Activated CD4-positive, alpha-beta T cell treated with anti-CD3 and anti-CD28 coated beads for 36 hours (primary cell): ENCODE data around the gene DAP. TPM values are rescaled to one million over a fixed set of nuclear protein-coding genes. Genes with fewer than 3 reads are reported as not detected.
"Not testable (repeated sequence)": the region's sequence is repeated elsewhere in the genome, so short reads cannot be mapped to it uniquely, and the experiment has no call there.

ENCODE experiments used
- ATAC-seq: fragments of 200-7000 bp; cut with Tn5 transposase; one replicate; pipeline ENCODE4 v1.10.0; 2021; ENCODE audit warnings: mild to moderate bottlenecking, moderate library complexity
- CTCF ChIA-PET: fragments of 350-600 bp; sonication (Branson Sonifier 250); formaldehyde crosslinking; loops from one replicate; lab custom pipeline; 2021; ENCODE audit warnings: antibody characterized with exemption; lab: Charles Lee
- POLR2A ChIA-PET: fragments of 350-600 bp; sonication (Branson Sonifier 250); formaldehyde crosslinking; loops from one replicate; lab custom pipeline; 2021; ENCODE audit warnings: antibody characterized with exemption, inconsistent platforms; lab: Charles Lee
- DNase-seq: peaks from one replicate; pipeline ENCODE4 v3.0.0-alpha.2; 2020
- H3K27ac Mint-ChIP-seq: one replicate; pipeline ENCODE4 v1.8.0; 2021; ENCODE audit warnings: mixed read lengths
- H3K27me3 Mint-ChIP-seq: one replicate; pipeline ENCODE4 v1.8.0; 2021; ENCODE audit warnings: mixed read lengths
- H3K36me3 Mint-ChIP-seq: one replicate; pipeline ENCODE4 v1.8.0; 2021; ENCODE audit warnings: low read depth, mixed read lengths
- H3K4me1 Mint-ChIP-seq: one replicate; pipeline ENCODE4 v1.8.0; 2021; ENCODE audit warnings: mixed read lengths
- H3K4me3 Mint-ChIP-seq: one replicate; pipeline ENCODE4 v1.8.0; 2021; ENCODE audit warnings: mild to moderate bottlenecking, moderate library complexity, mixed read lengths
- H3K9me3 Mint-ChIP-seq: one replicate; pipeline ENCODE4 v1.8.0; 2021; ENCODE audit warnings: low read depth, mixed read lengths
- intact Hi-C, 2 experiments: fragments of 100-400 bp; cut with DNase I in 1 of 2; cut with micrococcal nuclease in 1 of 2; formaldehyde crosslinking; loops; one replicate each; pipeline versions ENCODE4 v1.14.2 to v1.15.1; 2022 to 2024; cut with DNase I, micrococcal nuclease
- total RNA-seq, 2 experiments: library from RNA; stranded (reverse); gene quantifications; one replicate each; pipeline ENCODE4 v1.2.3, GENCODE V29; 2021

Gene DAP
- total RNA-seq, 2 experiments from 2014 or later = 41.4 to 44.0 TPM

DNA sequence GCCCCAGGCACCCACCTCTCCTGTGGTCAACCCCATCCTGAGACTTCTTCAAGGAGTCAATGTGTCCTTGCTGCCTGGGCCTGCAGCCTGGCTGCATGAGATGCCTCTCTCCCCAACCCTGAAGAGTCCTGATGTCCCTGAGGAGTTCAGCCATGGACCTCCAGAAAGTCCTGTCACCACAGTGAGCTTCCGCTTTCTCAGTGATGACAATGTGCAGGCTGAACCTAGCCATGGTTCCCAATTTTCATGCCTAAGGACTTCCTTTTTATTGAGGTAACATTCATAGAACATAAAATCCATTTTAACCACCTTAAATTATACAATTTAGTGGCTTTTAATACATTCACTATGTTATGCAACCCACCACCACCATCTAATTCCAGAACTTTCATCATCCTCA lies 29.1 kb downstream of the DAP start:
- no peak overlapping the region for H3K4me3 Mint-ChIP-seq
- ATAC-seq = no peak
- H3K27ac Mint-ChIP-seq = no peak overlapping the region
- H3K9me3 Mint-ChIP-seq = no peaks in the 10 kb centered on the region
- DNase-seq = no peak
- peaks cover 6% of the 10 kb centered on the region for H3K36me3 Mint-ChIP-seq
- CTCF ChIA-PET = no interaction called here
- H3K4me1 Mint-ChIP-seq = peaks cover 17% of the 10 kb centered on the region
- intact Hi-C loops = no loop called here
- POLR2A ChIA-PET = no interaction called here
- no peaks in the 10 kb centered on the region for H3K27me3 Mint-ChIP-seq

DNA sequence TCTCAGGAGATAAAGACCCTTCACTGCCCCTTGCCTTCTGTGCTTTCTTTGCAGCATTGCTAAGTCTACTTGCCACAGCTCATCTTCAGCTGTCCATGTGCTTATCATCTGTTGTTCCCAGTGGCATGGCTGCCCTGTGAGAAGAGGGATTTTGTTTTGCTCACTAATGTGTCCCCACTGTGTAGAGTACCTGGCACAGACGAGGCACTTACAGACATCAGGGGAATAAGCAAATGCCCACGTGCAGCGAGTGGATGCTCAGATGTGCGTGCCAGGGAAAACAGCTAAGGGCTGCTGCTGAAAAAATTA lies 31.0 kb downstream of the DAP start:
- Mint-ChIP-seq H3K27ac (no peak overlapping the region), H3K36me3 (peaks cover 11% of the 10 kb centered on the region), H3K4me3 (no peak overlapping the region), H3K27me3 (no peaks in the 10 kb centered on the region), H3K9me3 (no peaks in the 10 kb centered on the region), H3K4me1 (peaks cover 22% of the 10 kb centered on the region)
- ATAC-seq = no peak
- ChIA-PET CTCF (no interaction called here), POLR2A (no interaction called here)
- no peak for DNase-seq
- intact Hi-C loops = no loop called here

DNA sequence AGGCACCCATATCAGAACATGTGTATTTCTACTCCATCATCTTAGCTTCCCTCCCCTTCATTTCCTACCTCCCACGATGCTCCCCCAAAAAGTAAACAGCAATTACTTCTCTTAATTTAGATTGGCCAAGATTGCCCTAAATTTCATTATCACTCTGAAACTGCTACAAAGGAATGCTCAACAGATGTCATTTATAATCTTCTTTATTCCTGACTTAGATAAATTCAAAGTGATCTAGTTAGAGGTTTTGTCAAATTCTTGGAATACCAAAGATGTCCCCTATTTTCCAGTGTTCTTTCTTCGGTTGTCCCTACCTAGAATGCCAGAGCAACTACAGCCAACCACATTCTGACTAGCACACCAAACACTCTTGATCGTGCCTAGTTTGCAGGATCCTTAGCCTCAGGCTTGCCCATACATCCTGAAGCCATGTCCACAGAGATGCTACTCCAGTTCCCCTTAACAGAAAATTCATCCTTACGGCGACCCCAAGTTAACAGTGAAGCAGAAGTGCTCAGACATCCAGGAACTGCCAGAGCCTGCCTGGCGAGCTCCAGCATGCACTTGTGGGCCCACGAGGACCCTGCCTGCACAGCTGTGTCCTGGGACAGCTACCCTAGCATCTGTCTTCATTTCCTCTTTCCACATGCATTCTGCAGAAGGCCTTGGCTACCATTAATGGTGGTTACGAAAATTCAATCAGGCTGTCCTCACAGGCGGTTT lies 31.6 kb downstream of the DAP start:
- Mint-ChIP-seq H3K36me3 (peaks cover 14% of the 10 kb centered on the region), H3K9me3 (no peaks in the 10 kb centered on the region), H3K27ac (no peak overlapping the region), H3K27me3 (no peaks in the 10 kb centered on the region), H3K4me1 (peaks cover 22% of the 10 kb centered on the region), H3K4me3 (no peak overlapping the region)
- POLR2A ChIA-PET = no interaction called here
- no peak for DNase-seq
- CTCF ChIA-PET = interaction anchor here (0.6 kb wide), 1 partner anchor 206 kb away, joined by 3 read pairs; no protein-coding TSS in a partner anchor
- ATAC-seq = no peak
- intact Hi-C loops = no loop called here

DNA sequence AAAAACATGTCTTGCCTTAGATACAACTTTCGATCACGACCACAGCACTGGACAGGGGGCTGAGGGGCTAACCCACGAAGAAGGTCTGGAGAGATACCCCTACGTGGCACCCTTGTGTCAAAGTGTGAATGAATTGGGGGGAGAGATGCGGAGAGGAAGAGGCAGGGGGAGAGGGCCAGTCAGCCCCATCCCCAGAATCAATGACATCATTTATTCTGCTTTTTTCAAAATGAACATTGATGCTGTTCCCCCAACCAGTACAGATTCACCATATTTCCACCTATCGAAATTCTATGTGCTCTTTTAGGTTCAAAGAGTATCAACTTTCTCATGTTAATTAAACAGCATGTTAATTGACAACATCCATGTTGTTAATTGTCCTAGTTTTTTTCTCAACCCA lies 32.4 kb downstream of the DAP start:
- Mint-ChIP-seq H3K9me3 (no peaks in the 10 kb centered on the region), H3K4me3 (no peak overlapping the region), H3K4me1 (peaks cover 22% of the 10 kb centered on the region), H3K27ac (no peak overlapping the region), H3K36me3 (peaks cover 12% of the 10 kb centered on the region), H3K27me3 (no peaks in the 10 kb centered on the region)
- DNase-seq = no peak
- ChIA-PET CTCF (interaction anchor here (0.6 kb wide), 1 partner anchor 205 kb away, joined by 3 read pairs; no protein-coding TSS in a partner anchor), POLR2A (no interaction called here)
- ATAC-seq = no peak
- intact Hi-C loops = no loop called here

DNA sequence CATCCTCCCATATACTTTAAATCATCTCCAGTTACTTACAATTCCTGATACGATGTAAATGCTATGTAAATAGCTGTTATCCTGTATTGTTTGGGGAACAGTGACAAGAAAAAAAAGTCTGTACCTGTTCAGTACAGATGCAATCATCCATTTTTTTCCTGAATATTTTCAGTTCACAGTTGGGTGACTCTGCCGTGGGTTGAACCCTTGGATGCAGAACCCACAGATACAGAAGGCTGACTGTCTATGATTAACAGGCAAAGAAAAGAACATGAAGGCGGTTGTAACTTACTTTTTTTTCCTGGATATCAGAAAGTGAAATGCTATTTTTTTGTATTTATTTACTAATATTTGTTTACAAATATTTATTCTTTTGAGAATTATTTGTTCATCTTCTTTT lies 33.2 kb downstream of the DAP start:
- no peak overlapping the region for H3K27ac Mint-ChIP-seq
- peaks cover 22% of the 10 kb centered on the region for H3K4me1 Mint-ChIP-seq
- no peaks in the 10 kb centered on the region for H3K9me3 Mint-ChIP-seq
- CTCF ChIA-PET = no interaction called here
- no peaks in the 10 kb centered on the region for H3K27me3 Mint-ChIP-seq
- intact Hi-C loops = no loop called here
- DNase-seq = no peak
- POLR2A ChIA-PET = no interaction called here
- H3K36me3 Mint-ChIP-seq = peaks cover 12% of the 10 kb centered on the region
- no peak for ATAC-seq
- no peak overlapping the region for H3K4me3 Mint-ChIP-seq

DNA sequence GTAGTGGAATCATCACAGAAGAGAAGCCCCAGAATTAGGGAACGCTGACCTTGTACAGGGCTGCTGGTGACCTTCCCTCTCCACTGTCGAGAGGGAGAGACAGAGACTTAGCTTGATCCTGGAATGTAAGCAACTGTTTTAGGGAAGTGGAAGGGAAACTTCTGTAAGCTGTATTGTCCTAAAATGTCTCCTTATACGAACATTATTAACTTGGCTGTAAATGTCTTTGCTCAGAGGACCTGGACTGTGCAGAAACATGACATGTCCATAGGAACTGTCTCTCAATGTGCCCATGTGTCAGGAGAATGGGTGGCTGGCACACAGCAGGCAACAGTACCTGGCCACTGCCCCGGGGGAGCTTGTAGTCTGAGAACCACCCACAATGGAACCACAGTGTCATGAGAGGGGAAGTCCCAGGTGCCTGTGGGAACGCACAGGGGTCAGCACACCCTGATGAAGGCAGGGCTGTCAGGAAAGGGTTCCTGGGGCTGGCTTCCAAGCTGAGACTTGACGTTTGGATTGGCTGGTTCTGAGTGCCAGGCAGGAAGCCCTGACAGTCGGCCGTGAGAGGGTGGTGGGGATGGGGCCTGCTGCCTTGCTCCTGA lies 34.0 kb downstream of the DAP start:
- ATAC-seq = peak; percentile 88
- H3K9me3 Mint-ChIP-seq = no peaks in the 10 kb centered on the region
- H3K27me3 Mint-ChIP-seq = no peaks in the 10 kb centered on the region
- H3K27ac Mint-ChIP-seq = peak overlapping the region; percentile 7
- no peak overlapping the region for H3K4me3 Mint-ChIP-seq
- DNase-seq = peak; percentile 48
- H3K36me3 Mint-ChIP-seq = peaks cover 8% of the 10 kb centered on the region
- POLR2A ChIA-PET = no interaction called here
- peaks cover 16% of the 10 kb centered on the region for H3K4me1 Mint-ChIP-seq
- CTCF ChIA-PET = no interaction called here
- intact Hi-C loops = no loop called here

DNA sequence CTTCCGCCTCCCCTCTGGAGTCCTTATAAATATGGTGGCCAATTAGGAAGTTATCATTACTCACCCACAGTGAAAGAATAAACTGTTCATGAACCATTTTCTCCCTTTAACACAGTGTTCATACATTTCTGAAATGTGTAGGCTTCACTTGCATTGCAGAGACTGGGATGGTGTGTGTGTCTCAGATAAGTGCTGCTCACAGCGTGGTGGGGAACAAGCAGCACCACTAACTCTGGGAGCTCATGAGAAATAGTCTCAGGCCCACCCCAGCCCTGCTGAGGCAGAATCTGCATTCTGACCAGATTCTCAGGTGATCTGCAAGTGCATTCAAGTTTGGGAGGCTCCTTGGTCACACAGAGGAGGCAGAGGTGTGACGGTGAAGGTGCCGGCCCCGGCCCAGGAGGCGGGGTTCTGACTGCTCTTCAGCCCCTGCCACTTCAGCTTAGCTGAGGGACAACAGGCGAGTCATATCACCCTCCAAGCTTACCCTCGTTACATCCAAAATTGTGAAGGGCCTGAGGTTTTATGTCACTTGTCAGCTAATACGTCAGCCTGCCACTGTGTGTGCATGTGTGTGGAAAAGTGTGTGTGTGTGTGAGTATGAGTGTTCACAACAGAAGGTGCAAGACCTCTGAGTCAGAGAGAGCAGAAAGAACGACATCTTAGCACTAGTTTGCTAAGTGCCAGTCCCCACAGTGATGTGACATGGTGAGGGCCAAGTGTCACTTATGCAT lies 34.7 kb downstream of the DAP start:
- H3K36me3 Mint-ChIP-seq = peaks cover 11% of the 10 kb centered on the region
- intact Hi-C loops = no loop called here
- ATAC-seq = peak; percentile 59
- CTCF ChIA-PET = no interaction called here
- DNase-seq = peak; percentile 20
- peaks cover 16% of the 10 kb centered on the region for H3K4me1 Mint-ChIP-seq
- no peaks in the 10 kb centered on the region for H3K9me3 Mint-ChIP-seq
- POLR2A ChIA-PET = no interaction called here
- no peak overlapping the region for H3K27ac Mint-ChIP-seq
- H3K4me3 Mint-ChIP-seq = no peak overlapping the region
- H3K27me3 Mint-ChIP-seq = no peaks in the 10 kb centered on the region

DNA sequence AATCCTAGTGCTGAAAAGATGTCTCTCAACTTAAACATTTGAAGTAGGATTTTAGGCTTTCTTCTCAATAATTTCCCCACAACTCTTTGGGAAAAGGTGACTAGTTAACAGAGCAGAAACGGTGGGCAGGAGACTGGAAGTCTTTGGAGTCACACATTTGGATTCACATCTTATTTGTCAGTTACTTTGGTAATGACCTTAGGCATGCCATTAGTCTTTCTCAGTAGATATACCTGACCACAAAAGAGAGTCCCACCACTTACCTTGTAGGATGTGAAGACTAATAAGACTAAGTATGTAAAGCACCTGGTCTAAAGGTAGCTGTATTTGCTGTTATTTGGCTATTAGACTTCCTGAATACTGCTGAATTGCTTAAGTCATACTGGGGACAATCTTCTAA lies 35.4 kb downstream of the DAP start:
- H3K9me3 Mint-ChIP-seq = no peaks in the 10 kb centered on the region
- peaks cover 18% of the 10 kb centered on the region for H3K36me3 Mint-ChIP-seq
- ChIA-PET POLR2A (no interaction called here), CTCF (interaction anchor here (1.5 kb wide), 1 partner anchor 24 kb away, joined by 5 read pairs; no protein-coding TSS in a partner anchor)
- intact Hi-C loops = no loop called here
- H3K27me3 Mint-ChIP-seq = no peaks in the 10 kb centered on the region
- peaks cover 16% of the 10 kb centered on the region for H3K4me1 Mint-ChIP-seq
- DNase-seq (no peak), ATAC-seq (no peak)
- no peak overlapping the region for H3K27ac Mint-ChIP-seq
- H3K4me3 Mint-ChIP-seq = no peak overlapping the region

DNA sequence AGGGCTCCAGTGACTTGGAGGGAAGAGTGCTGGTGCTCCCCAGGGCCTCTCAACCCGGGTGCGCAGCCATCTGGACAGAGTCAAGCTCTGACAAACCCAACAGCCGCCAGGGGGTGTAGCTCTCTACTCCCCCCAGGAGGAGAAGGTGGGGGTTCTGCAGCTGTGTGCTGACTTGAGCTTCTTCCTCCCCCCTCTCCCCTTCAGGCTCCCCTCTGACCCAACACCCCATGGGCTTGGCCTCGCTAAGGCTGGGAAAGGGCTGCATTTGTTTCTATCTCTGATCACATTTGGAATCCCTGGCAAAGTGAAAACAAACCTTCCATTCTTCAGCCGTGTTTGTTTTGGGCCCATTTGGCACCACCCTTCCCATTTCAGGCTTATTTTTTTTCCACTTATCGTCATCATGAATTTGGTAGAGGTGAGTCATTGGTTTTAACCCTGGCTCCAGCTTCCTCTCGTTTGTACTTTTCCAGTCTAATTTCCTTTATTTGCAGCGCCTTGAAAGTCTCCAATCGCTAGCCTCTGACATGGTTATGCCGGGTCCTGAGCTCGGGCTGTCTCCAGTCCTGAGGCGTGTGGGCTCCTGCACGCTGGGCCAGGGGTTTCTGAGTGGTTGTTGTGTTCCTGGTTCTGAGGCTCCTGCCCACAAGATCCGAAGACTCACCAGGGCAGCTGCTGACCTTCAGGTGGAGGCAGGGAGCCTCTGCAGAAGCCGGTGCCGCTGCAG lies 36.1 kb downstream of the DAP start:
- ChIA-PET POLR2A (no interaction called here), CTCF (interaction anchor here (0.7 to 1.5 kb wide), 3 partner anchors 23 to 281 kb away, joined by 3 to 5 read pairs (median 4); no protein-coding TSS in a partner anchor)
- ATAC-seq (no peak), DNase-seq (no peak)
- no peak overlapping the region for H3K27ac Mint-ChIP-seq
- intact Hi-C loops = no loop called here
- H3K4me3 Mint-ChIP-seq = no peak overlapping the region
- no peaks in the 10 kb centered on the region for H3K9me3 Mint-ChIP-seq
- H3K36me3 Mint-ChIP-seq = peaks cover 21% of the 10 kb centered on the region
- peaks cover 16% of the 10 kb centered on the region for H3K4me1 Mint-ChIP-seq
- no peaks in the 10 kb centered on the region for H3K27me3 Mint-ChIP-seq

DNA sequence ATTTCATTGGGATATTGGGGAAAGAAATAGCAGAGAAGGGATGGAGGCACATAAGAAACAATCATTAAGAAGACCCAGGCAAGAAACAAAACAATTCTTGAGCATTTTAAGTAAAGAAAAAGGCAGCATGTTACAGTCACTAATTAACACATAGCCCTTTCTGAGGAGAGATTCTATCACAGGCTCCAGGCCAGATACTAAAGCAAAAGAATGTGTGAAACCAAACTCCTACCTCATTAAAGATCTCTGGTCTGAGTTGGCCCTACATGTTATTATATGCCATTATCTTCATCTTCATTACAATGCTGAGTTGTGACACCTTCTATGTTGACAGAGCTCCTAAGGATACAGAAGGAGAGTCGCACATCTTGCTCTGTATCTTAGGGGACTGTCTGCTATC lies 37.5 kb downstream of the DAP start:
- no peak overlapping the region for H3K4me3 Mint-ChIP-seq
- ChIA-PET CTCF (interaction anchor here (0.7 to 1.2 kb wide), 2 partner anchors 109 to 265 kb away, joined by 3 to 4 read pairs; no protein-coding TSS in a partner anchor), POLR2A (no interaction called here)
- DNase-seq (no peak), ATAC-seq (no peak)
- no peaks in the 10 kb centered on the region for H3K27me3 Mint-ChIP-seq
- H3K27ac Mint-ChIP-seq = no peak overlapping the region
- H3K9me3 Mint-ChIP-seq = no peaks in the 10 kb centered on the region
- H3K4me1 Mint-ChIP-seq = peaks cover 15% of the 10 kb centered on the region
- peaks cover 21% of the 10 kb centered on the region for H3K36me3 Mint-ChIP-seq
- intact Hi-C loops = no loop called here

DNA sequence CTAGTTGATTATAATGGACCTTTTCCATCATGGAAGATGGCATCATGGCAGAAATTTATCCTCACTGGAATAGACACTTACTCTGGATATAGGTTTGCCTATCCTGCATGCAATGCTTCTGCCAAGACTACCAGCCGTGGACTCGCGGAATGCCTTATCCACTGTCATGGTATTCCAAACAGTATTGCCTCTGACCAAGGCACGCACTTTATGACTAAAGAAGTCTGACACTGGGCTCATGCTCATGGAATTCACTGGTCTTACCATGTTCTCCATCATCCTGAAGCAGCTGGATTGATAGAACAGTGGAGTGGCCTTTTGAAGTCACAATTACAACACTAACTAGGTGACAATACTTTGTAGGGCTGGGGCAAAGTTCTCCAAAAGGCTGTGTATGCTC lies 40.3 kb downstream of the DAP start:
- H3K4me1 Mint-ChIP-seq, POLR2A ChIA-PET, H3K27ac Mint-ChIP-seq, DNase-seq, CTCF ChIA-PET, H3K9me3 Mint-ChIP-seq, H3K27me3 Mint-ChIP-seq, H3K4me3 Mint-ChIP-seq, intact Hi-C loops, ATAC-seq: not testable (repeated sequence)
- peaks cover 25% of the 10 kb centered on the region for H3K36me3 Mint-ChIP-seq
